Thyroid gland (tissue), 4 donors: ENCODE results near the gene FRMD4A.

Experiments
- POLR2A ChIP-seq, 2 donors: fragments of 450-650 bp; IDR thresholded peaks; one replicate each; pipeline ENCODE4 v1.6.1; 2017; ENCODE audit warnings: antibody characterized with exemption in 2 of 2, mild to moderate bottlenecking in 2 of 2, moderate library complexity in 1 of 2
- TF ChIP-seq, protein P1 (sequence below), 6 experiments: fragments of 200-600 bp in 3 of 6; fragments of 450-650 bp in 3 of 6; sonication (generic) in 3 of 6; IDR thresholded peaks; one replicate each; pipeline ENCODE4 v1.5.1; 2016 to 2019; ENCODE audit warnings: antibody characterized with exemption in 6 of 6, mild to moderate bottlenecking in 2 of 6, inconsistent platforms in 1 of 6, moderate library complexity in 1 of 6

DNA sequence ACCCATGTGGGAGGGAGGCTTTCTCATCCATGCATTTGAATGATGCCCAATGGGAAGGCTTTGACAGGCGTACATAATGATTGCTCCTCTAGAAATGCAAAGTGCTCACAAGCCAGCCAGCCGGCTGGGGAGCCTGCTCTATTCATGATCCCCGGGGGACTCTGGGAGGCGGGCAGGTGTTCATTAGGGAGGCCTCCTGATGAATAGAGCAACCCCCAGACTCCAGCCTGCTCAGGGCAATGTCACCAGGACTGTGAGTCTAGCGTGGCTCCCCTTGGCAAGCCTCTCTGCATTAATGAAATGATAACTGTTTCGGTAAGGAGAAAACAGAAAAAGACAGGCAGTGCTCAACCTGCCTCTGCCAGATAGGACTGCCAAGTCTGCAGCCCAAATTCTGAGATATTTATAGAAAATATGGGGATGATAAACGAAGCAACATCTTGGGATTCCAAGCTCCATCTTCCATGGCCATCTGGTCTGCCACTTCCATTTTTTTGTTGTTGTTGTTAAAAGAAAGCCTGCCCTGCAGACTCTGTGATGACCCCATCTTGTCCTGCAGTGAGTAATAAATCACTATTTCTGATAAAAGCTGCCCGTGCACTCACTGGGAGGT, 507.5 kb downstream of the FRMD4A start:
- no peak for TF ChIP-seq POLR2A (IDR thresholded peaks at IDR 0.05)
- TF ChIP-seq, protein P1, sequence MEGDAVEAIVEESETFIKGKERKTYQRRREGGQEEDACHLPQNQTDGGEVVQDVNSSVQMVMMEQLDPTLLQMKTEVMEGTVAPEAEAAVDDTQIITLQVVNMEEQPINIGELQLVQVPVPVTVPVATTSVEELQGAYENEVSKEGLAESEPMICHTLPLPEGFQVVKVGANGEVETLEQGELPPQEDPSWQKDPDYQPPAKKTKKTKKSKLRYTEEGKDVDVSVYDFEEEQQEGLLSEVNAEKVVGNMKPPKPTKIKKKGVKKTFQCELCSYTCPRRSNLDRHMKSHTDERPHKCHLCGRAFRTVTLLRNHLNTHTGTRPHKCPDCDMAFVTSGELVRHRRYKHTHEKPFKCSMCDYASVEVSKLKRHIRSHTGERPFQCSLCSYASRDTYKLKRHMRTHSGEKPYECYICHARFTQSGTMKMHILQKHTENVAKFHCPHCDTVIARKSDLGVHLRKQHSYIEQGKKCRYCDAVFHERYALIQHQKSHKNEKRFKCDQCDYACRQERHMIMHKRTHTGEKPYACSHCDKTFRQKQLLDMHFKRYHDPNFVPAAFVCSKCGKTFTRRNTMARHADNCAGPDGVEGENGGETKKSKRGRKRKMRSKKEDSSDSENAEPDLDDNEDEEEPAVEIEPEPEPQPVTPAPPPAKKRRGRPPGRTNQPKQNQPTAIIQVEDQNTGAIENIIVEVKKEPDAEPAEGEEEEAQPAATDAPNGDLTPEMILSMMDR (IDR thresholded peaks at IDR 0.05) = no peak
